H1 (cell line): ENCODE results near the gene PLXNA3. TPM values are rescaled to one million over a fixed set of nuclear protein-coding genes. Genes with fewer than 3 reads are reported as not detected.

Experiments
- KDM5A ChIP-seq: fragments of 200-600 bp; IDR thresholded peaks from 2 replicates; pipeline ENCODE4 v1.7.1; 2012; ENCODE audit warnings: mild to moderate bottlenecking, low read length, inconsistent platforms, mixed read lengths
- SP1 ChIP-seq: IDR thresholded peaks from 2 replicates; pipeline ENCODE4 v1.6.1; 2011; ENCODE audit warnings: low read depth, low read length
- polyA plus RNA-seq, 7 experiments: library from polyadenylated mRNA; depleted of rRNA in 3 of 7; stranded (reverse) in 5 of 7; unstranded in 2 of 7; fragments of >200 nt in 5 of 7; fragments of 200-250 nt in 2 of 7; gene quantifications; 1 replicate in 5 of 7; 2 replicates in 1 of 7; 4 replicates in 1 of 7; pipeline versions ENCODE4 v1.2.1 to v1.2.3, GENCODE V29; 2011 to 2013; ENCODE audit warnings: missing spikeins in 2 of 7, mixed read lengths in 2 of 7
- total RNA-seq: library from RNA; stranded (reverse); fragmentation: NEBNext Ultra II Directional; extraction: Animal tissue kit (Norgen Biotek cat#: 25700); gene quantifications from 2 replicates; pipeline ENCODE4 v1.2.1, GENCODE V29; 2021

PLXNA3 gene
- total and polyA plus RNA-seq, 2 of the 8 experiments (the other 6 are each of a cell fraction or from before 2014, with no cell fraction given): 10.7 to 18.2 TPM

- TF ChIP-seq KDM5A: no peak
- no peak for TF ChIP-seq SP1
These were observed 40.9 kb upstream of the PLXNA3 start (continued) for GRCh38 chrX:154417157-154417556.
